HG02943 (cell line): Measurements from ENCODE around the gene CFL1.

Experiments used
- ATAC-seq: cut with Tn5 transposase; IDR thresholded peaks from one replicate; pipeline ENCODE4 v1.9.1; 2021; ENCODE audit warnings: mild to moderate bottlenecking, low read depth, moderate library complexity; ENCODE audit not compliant: unreplicated experiment

Gene CFL1

DNA sequence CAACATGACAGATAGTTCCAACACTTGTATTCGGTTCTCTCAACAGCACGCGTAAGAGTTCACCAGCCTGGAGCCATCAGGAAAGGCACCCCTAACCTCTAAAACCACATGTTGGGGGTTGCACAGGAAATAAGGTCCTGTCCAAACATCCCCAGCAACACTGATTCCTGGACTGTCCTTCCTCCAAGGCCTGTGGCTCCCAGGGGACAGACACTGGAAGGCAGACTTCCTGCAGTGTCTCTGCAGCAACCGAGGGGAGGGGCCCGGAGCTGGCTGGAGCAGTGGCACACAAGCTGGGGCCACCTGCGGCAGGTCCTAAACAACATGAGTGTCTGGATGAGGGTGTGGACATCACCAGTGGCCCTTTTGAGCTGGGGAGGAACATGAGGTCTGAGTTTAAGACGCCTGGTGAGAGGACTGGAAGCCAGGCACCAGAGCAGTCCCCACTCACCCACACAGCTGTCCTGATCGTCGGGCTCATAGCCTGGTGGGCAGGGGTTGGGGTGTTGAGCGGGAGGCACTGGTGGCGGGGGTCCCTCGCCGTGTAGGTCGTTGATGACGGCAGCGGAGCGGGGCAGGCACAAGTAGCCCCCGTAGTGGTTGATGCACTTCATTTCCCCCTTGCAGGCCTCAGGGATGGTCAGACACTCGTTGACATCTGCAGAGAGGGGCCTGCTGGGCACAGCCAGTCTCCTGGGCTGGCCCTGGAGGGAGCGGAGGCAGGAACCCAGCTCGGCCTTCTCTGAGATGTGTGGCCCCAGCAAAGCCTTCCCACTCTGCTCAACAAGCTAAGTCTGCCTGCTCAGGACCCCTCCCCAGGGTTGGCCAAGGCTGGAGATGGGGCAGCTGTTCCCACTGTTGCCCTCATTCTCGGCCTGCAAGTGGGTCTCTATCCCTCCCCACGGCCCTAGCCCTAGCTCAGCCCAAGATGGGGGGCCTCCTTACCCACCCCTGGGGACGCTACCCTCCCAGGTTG, 13.0 kb upstream of the CFL1 start:
- ATAC-seq, result no peak

DNA sequence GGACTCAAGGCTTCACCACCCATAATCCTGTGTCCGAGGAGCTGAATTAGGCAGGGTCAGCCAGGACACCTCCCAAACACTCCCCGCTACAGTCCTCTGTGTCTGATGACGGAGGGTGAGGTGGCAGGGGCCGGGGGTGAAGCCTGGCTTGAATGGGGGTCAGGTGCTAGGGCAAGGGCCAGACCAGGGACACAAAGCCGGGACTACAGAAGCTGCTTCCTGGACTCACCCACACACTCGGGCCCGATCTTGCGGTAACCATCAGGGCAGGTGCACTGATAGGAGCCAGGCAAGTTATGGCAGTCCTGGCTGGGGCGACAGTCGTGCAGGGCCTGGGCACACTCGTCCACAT, 12.3 kb upstream of the CFL1 start:
- no peak for ATAC-seq

DNA sequence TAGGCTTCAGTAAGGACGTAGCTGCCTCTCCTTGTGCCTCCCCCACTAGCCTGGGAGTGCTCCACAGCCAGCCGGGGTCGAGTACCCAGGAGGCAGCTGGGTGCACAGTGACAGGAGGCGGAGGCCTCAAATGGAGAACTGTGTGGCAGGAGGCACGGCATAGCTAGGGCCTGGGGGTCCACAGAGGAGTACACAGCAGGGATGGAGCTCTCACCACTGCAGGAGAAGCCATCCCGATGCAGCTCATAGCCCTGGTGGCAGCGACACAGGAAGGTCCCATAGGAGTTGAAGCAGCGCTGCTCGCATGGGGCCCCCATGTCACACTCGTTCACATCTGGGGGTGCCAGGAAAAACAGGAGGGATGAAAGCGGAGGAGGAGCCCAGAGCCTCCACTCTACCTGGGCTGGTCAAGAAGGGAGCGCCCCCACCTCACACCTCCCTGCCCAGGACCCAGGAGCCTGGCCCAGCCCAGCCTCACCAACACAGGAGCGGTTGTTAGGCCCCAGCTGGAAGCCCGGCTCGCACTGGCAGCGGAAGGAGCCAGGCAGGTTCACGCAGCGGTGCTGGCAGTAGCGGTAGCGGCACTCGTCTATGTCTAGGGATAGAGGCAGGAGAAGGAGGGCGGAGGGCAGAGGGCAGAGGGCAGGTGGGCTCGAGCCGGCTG, 11.8 kb upstream of the CFL1 start:
- no peak for ATAC-seq

DNA sequence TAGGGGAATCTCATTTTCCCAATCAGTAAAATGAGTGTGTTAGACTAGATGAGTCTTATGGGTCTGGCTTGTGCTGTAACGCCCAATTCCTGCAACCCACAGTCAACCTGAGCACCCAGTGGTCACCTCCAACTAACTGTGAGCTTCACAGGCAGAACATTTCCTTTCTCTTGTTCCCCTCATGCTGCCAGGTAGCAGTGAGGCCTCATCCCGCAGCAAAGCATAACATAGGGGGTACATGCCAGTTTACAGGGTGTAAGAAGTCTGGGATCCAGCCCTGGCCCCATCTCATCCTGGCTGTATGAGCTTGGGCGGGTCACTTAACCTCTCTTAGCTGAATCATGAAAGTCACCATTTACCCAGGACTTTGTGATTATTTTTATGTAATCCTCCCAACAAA, 10.9 kb upstream of the CFL1 start:
- ATAC-seq, result no peak

DNA sequence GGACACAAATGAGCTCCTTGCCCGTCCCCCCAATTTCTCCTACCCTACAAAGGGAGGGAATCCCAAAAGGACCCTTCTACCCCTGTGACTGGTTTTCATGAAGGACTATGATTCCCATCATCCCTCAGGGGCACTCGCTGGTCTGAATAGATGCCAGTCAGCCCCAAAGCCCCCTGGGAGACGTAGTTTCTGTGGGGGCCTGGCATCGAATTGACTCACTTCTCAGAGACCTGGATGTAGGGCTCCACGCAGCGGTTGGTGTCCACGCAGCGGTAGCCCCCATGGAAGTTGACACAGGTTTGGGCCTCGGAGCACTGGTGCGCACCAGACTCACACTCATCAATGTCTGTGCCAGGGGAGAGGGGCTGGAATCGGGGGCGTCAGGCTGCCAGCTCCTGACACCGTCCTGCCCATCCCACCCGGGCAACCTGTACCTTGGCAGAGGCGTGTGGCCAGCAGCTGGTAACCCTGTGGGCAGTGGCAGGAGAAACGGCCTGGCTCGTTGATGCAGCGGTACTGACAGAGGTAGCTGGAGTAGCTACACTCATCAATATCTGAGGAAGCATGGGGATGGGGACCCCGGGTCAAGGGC, 10.2 kb upstream of the CFL1 start:
- ATAC-seq, result no peak

DNA sequence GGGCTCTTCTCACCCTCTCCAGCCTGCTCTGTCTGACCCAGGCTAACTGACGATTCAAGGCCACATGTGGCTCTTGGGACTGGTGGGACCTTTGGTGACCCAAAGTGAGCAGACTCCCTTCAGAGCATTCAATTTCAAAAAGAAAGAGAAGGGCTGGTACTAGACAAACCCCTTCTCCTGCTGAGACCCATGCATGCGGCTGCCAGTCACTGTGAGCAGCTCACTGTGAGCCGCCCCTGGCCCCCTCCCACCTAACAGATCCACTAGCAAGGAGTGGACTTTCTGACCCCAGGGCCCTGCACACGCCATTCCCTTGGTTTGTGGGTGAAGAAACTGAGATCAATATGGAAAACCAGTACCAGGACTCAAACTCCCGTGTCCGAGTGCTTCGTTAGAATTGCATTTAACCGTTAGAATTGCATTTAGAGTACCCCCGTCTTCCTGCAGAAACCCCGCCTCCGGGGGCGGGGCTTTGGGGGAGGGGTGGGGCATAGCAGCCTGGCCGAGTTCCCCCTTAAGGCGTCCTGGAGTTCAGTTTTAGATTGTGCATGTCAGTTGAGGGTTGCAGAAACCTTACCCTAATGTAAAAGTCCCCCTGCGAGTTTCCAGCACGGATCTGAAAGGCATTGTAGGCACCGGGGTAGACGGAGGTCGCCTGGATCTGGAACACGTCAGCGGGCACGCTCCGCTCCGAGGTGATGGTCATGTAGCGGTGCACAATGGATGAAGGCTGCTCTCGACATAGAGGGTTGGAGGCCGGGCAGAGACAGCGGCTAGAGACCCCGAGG, 9.5 kb upstream of the CFL1 start:
- no peak for ATAC-seq

DNA sequence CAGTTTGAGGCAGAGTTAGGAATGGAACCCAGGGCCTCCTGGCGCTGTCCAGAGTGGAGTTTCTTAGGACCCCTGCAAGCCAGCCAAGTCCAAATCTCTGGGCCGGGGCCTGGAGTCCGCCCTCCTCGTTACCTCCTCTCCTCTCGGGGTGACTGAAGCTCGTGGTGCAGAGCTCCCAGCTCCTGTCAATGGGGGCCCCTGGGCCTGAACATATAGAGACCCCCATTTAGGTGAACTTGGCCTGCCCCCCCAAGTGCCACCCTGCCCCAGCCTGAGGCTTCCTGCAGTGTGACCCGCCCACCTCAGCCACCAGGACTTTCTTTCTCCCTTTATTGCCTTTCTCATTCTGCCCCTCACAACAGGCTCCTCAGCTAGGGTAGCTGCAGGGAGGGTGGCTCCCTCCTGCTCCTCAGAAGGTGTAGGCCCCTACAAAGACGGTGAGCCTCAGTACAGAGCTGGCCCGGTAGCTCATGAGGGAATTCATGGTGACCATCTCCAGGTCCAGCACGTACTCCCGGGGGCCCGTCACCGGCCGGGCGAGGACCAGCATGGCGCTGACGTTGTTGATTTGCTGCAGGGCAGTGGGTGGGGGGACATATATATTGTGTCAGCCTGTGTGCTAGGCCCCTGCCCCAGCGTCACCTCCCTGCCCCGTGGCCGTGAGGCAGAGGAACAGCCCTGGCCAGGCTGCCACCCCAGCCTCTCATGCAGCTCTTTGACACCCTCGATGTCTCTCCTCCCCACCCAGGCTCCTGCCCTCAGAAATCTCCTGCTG, 8.7 kb upstream of the CFL1 start:
- ATAC-seq, result no peak

DNA sequence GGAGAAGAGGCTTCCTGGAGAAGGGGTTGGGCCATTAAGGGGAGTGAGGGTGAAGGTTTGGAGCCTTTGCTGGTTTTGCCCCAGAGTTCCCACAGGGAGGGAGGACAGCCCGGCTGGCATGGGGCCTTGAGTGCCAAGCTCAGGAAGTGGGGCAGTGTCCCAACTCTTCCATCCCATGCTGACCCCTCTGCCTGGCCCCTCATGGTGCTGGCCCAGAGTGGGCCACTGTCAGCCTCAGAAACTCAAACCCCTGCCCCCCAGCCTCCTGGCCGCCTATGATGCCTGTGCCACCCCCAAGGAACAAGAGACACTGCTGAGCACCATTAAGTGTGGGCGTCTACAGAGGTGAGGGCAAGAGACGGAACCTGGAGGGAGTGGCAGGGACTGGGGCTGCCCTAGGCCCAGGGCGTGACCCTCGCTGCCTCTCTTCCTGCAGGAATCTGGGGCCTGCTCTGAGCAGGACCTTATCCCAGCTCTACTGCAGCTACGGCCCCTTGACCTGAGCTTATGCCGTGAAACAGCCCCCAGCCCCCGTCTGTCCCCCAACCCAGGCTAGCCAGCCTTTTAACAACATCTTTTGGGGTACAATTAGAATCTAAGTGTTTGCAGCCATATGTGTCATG, 7.7 kb upstream of the CFL1 start:
- no peak for ATAC-seq

DNA sequence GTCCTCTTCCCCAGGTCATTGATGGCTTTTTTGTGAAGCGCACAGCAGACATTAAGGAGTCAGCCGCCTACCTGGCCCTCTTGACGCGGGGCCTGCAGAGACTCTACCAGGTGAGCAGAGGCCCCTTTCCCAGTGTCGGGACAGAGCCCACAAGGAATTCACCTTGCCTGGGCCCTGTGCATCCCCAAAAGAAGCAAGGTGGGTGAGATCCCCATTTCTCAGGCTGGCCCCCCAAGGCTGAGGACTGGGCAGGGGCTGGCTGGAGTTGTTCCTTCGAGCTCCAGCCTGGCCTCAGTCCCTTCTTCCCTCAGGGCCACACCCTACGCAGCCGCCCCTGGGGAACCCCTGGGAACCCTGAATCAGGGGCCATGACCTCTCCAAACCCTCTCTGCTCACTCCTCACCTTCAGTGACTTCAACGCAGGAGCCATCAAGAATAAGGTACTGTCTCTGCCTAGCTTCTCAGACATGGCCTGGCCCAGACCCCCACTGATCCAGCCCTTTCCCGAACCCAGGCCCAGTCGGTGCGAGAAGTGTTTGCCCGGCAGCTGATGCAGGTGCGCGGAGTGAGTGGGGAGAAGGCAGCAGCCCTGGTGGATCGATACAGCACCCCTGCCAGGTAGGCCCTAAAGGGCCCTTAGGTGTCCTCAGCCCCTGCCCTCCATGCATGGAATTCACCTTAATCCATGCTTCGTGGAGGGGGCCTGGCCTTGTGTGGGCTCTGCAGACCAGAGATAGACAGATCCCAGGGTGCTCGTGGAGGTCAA, 6.9 kb upstream of the CFL1 start:
- no peak for ATAC-seq

DNA sequence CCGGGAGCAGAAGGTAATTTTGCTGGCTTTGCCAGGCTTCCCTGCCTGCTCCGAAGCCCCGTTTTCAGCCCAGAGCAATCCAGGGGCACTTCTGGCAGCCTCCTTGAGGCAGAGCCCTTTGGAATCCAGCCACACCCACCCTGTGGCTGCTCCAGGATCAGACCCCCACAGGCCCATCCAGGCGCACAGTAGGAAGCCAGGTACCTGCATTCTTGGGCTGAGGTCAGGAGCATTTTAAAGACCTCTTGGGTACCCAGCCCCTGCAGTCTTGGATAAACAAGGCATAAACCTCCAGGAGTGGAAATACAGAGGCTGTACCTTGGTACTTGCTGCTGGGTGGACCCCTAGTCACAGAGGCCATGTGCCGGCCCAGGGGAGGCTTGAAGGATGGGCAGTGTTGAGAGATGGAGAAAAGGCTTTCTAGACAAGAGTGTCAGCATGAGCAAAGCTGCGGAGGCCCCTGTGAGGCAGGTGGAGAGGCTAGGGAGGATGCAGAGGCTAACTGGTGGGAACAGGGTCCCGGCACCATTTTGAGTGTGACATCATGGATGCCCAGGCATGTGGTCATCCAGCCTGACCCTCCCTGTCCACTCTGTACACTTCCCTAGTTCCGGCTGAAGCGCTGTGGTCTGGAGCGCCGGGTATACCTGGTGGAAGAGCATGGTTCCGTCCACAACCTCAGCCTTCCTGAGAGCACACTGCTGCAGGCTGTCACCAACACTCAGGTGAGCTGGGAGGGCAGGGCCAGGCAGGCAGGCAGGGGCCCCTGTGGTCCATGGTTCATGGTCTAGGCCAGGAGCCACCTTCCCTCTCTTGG, 6.1 kb upstream of the CFL1 start:
- no peak for ATAC-seq

DNA sequence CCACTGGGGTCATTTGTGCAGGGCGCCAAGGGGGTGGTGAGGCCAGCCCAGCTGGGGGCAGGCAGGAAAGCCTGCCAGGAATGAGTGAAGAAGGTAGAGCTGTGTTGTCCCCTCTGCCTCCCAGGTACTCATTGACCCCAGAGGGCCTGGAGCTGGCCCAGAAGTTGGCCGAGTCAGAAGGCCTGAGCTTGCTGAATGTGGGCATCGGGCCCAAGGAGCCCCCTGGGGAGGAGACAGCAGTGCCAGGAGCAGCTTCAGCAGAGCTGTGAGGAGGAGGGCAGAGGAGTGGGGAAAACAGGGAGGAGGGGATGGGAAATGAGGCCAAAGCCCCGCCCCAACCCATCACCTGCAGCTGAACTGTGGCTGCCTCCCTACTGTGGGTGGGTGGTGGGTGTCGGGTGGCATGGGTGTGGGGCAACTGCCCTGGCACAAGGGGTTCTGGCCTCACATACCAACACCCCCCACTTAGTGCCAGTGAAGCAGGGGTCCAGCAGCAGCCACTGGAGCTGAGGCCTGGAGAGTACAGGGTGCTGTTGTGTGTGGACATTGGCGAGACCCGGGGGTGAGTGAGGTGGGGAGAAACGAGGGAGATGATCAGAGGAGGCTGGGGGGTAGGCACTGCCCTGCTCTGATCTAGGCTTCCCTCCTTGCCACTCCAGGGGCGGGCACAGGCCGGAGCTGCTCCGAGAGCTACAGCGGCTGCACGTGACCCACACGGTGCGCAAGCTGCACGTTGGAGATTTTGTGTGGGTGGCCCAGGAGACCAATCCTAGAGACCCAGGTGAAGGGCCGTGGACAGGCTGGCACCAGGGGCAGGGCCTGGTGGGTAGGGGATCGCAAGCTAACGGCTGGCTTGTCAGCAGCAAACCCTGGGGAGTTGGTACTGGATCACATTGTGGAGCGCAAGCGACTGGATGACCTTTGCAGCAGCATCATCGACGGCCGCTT, 5.2 kb upstream of the CFL1 start:
- ATAC-seq, result no peak

DNA sequence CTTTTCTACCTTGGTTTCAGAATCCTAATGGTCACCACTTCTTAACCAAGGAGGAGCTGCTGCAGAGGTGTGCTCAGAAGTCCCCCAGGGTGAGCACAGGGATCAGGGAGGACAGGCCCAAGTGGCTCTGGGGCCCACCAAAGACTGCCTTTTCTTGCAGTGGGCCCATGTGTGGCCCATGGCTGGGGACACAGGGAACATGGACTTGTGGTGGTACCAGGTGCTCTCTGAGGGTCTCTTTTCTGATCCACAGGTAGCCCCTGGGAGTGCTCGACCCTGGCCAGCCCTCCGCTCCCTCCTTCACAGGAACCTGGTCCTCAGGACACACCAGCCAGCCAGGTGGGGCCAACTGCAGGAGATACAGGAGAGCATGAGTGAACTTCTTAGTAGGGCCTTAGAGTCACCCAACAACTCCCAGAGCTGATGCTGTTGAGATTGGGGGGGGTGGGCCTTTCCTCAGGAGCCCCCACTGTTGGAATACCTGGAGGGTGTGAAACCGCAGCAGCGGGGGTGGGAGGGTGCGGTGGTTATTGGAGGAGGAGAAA, 4.3 kb upstream of the CFL1 start:
- no peak for ATAC-seq

DNA sequence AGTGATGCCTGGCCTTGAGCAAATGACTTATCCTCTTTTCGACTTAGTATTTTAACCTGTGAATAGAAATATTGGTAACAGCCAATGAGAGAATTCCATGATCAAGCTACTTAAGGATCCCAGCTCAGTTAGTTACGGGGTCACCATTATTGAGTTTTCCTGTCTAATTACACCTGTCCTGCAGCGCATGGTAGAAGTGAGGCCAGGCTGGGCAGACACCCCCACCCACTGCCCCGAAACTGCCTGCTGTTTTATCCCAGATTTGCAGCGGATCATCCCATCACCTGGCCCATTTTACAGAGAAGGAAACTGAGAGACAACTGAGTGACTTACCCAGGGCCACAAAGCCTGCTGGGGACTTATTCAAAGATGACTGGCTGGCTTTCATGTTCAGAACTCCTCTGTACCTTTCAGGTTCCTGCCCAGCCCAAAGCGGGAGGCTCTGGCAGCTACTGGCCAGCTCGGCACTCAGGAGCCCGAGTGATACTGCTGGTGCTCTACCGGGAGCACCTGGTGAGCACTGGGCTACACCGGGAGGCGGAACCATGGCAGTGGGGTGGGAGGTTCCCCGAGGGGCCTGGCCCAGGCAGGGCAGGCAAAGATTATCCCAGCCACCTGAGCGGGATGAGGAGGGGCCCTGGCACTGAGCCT, 3.7 kb upstream of the CFL1 start:
- ATAC-seq, result no peak

DNA sequence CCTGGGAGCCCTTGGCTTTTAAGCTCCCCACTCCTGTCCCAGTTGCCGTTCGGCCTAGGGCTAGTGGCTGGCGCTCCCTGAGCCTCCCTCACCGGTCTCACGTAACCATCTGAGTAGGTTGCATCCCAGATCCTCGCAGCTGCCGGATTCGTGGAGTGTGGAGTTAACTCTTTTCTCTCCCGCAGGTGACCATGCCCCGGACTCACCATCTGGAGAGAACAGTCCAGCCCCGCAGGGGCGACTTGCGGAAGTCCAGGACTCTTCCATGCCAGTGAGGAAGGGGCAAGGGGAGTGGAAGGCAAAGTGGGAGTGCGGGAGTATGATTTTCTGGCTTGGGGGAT, 3.2 kb upstream of the CFL1 start:
- ATAC-seq, result no peak

DNA sequence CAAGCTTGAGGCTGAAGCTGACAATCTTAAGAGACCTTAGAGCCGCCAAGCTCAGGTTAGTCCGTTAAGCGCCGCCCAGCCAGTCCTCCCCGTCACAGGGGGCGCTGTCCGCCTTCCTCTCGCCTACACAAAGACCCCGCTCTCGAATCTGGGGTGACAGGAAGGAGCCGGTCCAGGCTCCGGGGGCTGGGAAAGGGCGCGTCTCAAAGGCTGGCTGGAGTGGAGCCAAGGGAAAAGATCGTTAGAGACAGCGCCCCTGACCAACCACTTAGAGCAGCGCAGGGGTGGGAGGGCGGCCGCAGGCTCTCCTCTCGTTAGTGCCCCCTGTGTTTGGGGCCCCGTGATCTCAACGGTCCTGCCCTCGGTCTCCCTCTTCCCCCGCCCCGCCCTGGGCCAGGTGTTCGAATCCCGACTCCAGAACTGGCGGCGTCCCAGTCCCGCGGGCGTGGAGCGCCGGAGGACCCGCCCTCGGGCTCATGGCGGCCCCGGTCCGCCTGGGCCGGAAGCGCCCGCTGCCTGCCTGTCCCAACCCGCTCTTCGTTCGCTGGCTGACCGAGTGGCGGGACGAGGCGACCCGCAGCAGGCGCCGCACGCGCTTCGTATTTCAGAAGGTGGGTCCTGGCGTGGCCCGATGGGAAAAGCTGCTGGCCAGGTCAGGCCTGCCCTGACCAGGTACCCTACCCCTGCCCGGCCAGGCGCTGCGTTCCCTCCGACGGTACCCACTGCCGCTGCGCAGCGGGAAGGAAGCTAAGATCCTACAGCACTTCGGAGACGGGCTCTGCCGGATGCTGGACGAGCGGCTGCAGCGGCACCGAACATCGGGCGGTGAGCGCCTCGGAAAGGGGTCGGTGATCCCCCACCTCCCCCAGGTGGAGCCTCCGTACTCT, 2.5 kb upstream of the CFL1 start, which contains the start of gene MUS81:
MUS81 (plus strand) TSS at position 156 of the 887 bp plus-strand sequence; CDS start at position 477, 321 bp downstream.
- ATAC-seq, result peak; percentile 28
